ENCODE results near the gene VKORC1. TPM values are rescaled to one million over a fixed set of nuclear protein-coding genes. Genes with fewer than 3 reads are reported as not detected.

Gene VKORC1
- total and polyA plus RNA-seq, 2 of the 8 experiments (the other 6 are each of a cell fraction or from before 2014, with no cell fraction given) = 84.1 to 483 TPM

DNA sequence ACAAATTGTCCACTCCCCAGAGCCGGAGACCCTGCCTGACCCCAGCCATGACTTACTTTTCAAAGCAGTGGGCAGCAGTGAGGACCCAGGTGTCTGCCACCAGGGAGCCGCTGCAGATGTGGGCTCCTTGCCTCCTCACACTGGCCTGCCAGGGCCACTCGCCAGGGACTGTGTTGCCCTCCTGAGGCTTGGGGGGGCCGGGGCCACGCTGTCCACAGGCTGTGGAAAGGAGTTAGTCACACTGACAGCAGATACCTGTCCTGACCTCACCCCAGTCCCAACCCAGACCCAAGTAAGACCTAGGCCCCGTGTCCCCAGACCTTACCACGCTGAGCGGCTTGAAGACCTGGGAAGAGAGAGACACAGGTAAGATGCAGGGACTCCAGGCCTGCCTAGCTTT lies 7.1 kb downstream of the VKORC1 start (continued):
- TF ChIP-seq, protein P1, sequence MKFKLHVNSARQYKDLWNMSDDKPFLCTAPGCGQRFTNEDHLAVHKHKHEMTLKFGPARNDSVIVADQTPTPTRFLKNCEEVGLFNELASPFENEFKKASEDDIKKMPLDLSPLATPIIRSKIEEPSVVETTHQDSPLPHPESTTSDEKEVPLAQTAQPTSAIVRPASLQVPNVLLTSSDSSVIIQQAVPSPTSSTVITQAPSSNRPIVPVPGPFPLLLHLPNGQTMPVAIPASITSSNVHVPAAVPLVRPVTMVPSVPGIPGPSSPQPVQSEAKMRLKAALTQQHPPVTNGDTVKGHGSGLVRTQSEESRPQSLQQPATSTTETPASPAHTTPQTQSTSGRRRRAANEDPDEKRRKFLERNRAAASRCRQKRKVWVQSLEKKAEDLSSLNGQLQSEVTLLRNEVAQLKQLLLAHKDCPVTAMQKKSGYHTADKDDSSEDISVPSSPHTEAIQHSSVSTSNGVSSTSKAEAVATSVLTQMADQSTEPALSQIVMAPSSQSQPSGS (IDR thresholded peaks at IDR 0.05; ENCODE audit: low read length) = no peak
